Fibroblast of peridontal ligament (primary cell): Measurements from ENCODE around the gene PRDX2.
"Not testable (repeated sequence)": the region's sequence is repeated elsewhere in the genome, so short reads cannot be mapped to it uniquely, and the experiment has no call there.

Experiments used
- DNase-seq: peaks from one replicate; pipeline ENCODE4 v3.0.0-alpha.2; 2010; ENCODE audit errors: extremely low read depth

The PRDX2 gene

GRCh38 chr19:12801466-12802266 is at the start of gene PRDX2, which contains the start of gene THSD8:
Gene PRDX2 (minus strand): TSS chr19:12801800. CDS start chr19:12801261, 539 bp downstream.
Gene THSD8 (plus strand): TSS chr19:12802069. CDS start chr19:12802072, 3 bp downstream.
- peak; percentile 54 for DNase-seq

GRCh38 chr19:12847159-12848139 is 45.8 kb upstream of the PRDX2 start:
- peak; percentile 67 for DNase-seq

- not testable (repeated sequence) for DNase-seq
Observed at GRCh38 chr19:12846613-12847012, 45.0 kb upstream of the PRDX2 start.

GRCh38 chr19:12843999-12844732 is 42.6 kb upstream of the PRDX2 start:
- DNase-seq: no peak

- DNase-seq: no peak
Observed at GRCh38 chr19:12843328-12843727, 41.7 kb upstream of the PRDX2 start.

- no peak for DNase-seq
Observed at GRCh38 chr19:12842511-12842910, 40.9 kb upstream of the PRDX2 start.

- DNase-seq: no peak
Observed at GRCh38 chr19:12841094-12841493, 39.5 kb upstream of the PRDX2 start.

- DNase-seq: no peak
Observed at GRCh38 chr19:12840091-12841079, 38.8 kb upstream of the PRDX2 start.

GRCh38 chr19:12838886-12839756 is 37.5 kb upstream of the PRDX2 start:
- DNase-seq: no peak

GRCh38 chr19:12838182-12838885 is 36.7 kb upstream of the PRDX2 start, which contains the start of gene MAST1:
Gene MAST1 (plus strand): TSS chr19:12838515. CDS start chr19:12838573, 58 bp downstream.
- no peak for DNase-seq

- DNase-seq: no peak
Observed at GRCh38 chr19:12837225-12837624, 35.6 kb upstream of the PRDX2 start.

- DNase-seq: no peak
Observed at GRCh38 chr19:12836529-12836863, 34.9 kb upstream of the PRDX2 start.

GRCh38 chr19:12834976-12835757 is 33.6 kb upstream of the PRDX2 start:
- no peak for DNase-seq

- no peak for DNase-seq
Observed at GRCh38 chr19:12834566-12834943, 33.0 kb upstream of the PRDX2 start, which contains the start of gene RTBDN. Gene RTBDN (minus strand): TSS chr19:12834579. CDS start chr19:12829979, 4,600 bp downstream.

- no peak for DNase-seq
Observed at GRCh38 chr19:12833738-12834565, 32.4 kb upstream of the PRDX2 start.

GRCh38 chr19:12833418-12833737 is 31.8 kb upstream of the PRDX2 start:
- DNase-seq: no peak

- DNase-seq: no peak
Observed at GRCh38 chr19:12828494-12828893, 26.9 kb upstream of the PRDX2 start.
